ENCODE results near the gene PLXNA1.

PLXNA1 gene

GRCh38 chr3:126959136-126959920 lies 23.6 kb upstream of the PLXNA1 start:
- H3K79me2 ChIP-seq (ENCODE audit: low read length) = no peaks in the 10 kb centered on the region
- no peak overlapping the region for H3K4me2 ChIP-seq (ENCODE audit: low read length)
- H4K20me1 ChIP-seq (ENCODE audit: insufficient read depth, low read length) = 0 out of 2 replicates have a peak, but pooled peaks cover 3% of the 10 kb centered on the region
- no peak overlapping the region for H3K27ac ChIP-seq (ENCODE audit: low read length)
- no peaks in the 10 kb centered on the region for H3K9me3 ChIP-seq (ENCODE audit: insufficient read depth, low read length)
- H3K36me3 ChIP-seq (replicated peaks; ENCODE audit: low read depth, low read length) = no peaks in the 10 kb centered on the region
- H3K9ac ChIP-seq (ENCODE audit: low read length) = no peak overlapping the region
- H3K4me3 ChIP-seq (ENCODE audit: low read length) = no peak overlapping the region
- no peak overlapping the region for H2AFZ ChIP-seq (ENCODE audit: low read depth, low read length)
- TF ChIP-seq CTCF (IDR thresholded peaks at IDR 0.05; ENCODE audit: low read depth, low read length) (no peak), EZH2phosphoT487 (IDR thresholded peaks at IDR 0.05; ENCODE audit: low read depth) (no peak)
- peaks cover 10% of the 10 kb centered on the region; the same call in 1 of the 2 replicates for H3K27me3 ChIP-seq (ENCODE audit: low read depth, low read length)
- peaks cover 58% of the 10 kb centered on the region for H3K4me1 ChIP-seq (ENCODE audit: low read length)

DNA sequence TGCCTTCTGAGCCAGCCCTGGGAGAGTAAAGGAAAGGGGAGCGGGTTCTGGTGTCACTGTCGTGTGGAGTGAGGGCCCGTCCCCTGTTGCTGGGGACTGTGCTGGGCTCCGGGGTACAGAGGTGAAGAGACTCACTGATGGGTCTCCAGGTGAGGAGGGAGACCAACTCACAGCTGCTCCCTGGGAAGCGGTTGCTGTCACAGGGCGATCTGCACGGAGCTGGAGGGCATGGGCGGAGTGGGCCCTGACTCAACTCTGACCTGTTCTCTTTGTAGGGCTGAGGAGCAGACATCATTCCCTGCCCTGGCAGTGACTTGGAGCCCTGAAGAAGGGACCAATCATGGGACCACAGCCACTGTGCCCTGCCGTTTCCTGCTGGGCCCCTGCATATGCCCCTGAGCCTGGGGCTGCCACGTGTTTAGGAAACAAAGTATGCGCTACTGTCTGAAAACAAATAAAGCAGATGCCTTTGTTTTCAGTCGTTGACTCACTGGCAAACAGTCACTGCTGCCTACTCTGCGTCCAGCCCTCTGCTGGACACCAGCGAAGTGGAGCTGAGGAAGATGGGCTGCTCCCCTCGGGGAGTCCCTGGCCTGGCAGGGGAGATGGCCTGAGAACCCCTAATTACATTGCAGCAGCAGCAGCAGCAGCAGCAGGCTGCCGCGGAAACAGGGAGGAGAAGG lies 22.9 kb upstream of the PLXNA1 start:
- no peak for TF ChIP-seq CTCF (IDR thresholded peaks at IDR 0.05; ENCODE audit: low read depth, low read length)
- TF ChIP-seq EZH2phosphoT487 (IDR thresholded peaks at IDR 0.05; ENCODE audit: low read depth) = no peak
- no peaks in the 10 kb centered on the region for H4K20me1 ChIP-seq (ENCODE audit: insufficient read depth, low read length)
- no peak overlapping the region for H2AFZ ChIP-seq (ENCODE audit: low read depth, low read length)
- H3K36me3 ChIP-seq (replicated peaks; ENCODE audit: low read depth, low read length) = no peaks in the 10 kb centered on the region
- peaks cover 10% of the 10 kb centered on the region; the same call in 1 of the 2 replicates for H3K27me3 ChIP-seq (ENCODE audit: low read depth, low read length)
- no peaks in the 10 kb centered on the region for H3K9me3 ChIP-seq (ENCODE audit: insufficient read depth, low read length)
- peak overlapping the region; percentile 63; the same call in 1 of the 2 replicates for H3K4me2 ChIP-seq (ENCODE audit: low read length)
- H3K9ac ChIP-seq (ENCODE audit: low read length) = no peak overlapping the region
- H3K4me1 ChIP-seq (ENCODE audit: low read length) = peaks cover 57% of the 10 kb centered on the region
- H3K4me3 ChIP-seq (ENCODE audit: low read length) = no peak overlapping the region
- H3K79me2 ChIP-seq (ENCODE audit: low read length) = no peaks in the 10 kb centered on the region
- no peak overlapping the region for H3K27ac ChIP-seq (ENCODE audit: low read length)

GRCh38 chr3:126960604-126960995 lies 22.3 kb upstream of the PLXNA1 start:
- no peaks in the 10 kb centered on the region for H3K9me3 ChIP-seq (ENCODE audit: insufficient read depth, low read length)
- H3K27ac ChIP-seq (ENCODE audit: low read length) = no peak overlapping the region
- H3K9ac ChIP-seq (ENCODE audit: low read length) = peak overlapping the region; percentile 10; the same call in 1 of the 2 replicates
- H3K36me3 ChIP-seq (replicated peaks; ENCODE audit: low read depth, low read length) = no peaks in the 10 kb centered on the region
- no peak for TF ChIP-seq CTCF (IDR thresholded peaks at IDR 0.05; ENCODE audit: low read depth, low read length)
- TF ChIP-seq EZH2phosphoT487 (IDR thresholded peaks at IDR 0.05; ENCODE audit: low read depth) = no peak
- peaks cover 9% of the 10 kb centered on the region; the same call in 1 of the 2 replicates for H3K27me3 ChIP-seq (ENCODE audit: low read depth, low read length)
- H3K4me3 ChIP-seq (ENCODE audit: low read length) = no peak overlapping the region
- no peak overlapping the region for H2AFZ ChIP-seq (ENCODE audit: low read depth, low read length)
- no peaks in the 10 kb centered on the region for H4K20me1 ChIP-seq (ENCODE audit: insufficient read depth, low read length)
- no peaks in the 10 kb centered on the region for H3K79me2 ChIP-seq (ENCODE audit: low read length)
- peaks cover 53% of the 10 kb centered on the region for H3K4me1 ChIP-seq (ENCODE audit: low read length)
- H3K4me2 ChIP-seq (ENCODE audit: low read length) = peak overlapping the region; percentile 63

DNA sequence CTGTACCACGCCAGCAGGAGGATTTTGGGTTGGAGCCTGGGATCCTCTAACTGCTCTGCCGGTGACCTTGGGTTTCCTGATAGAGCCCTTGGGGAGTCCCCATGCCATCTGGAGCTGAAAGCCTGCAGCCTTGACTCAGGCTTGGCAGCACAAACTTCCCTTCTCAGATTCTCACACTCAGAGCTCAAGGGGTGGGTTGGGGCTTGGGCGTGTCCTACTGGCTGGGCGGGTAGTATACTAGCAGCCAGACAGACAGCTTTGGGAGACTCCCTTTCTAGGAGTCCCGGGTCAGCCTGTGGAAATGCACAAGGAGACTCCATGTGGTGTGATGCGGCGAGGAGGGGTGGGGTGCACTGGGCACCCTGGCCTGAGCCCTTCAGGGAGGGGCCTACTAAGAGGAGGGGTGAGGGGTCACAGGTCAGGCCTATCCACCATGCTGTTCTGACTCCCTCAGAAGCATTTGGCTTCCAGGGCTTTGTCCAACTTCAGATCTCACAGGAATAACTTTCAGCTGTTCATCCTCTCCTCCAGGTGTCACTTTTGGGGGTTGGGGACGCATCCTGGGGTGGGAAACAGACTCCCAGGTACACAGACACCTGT lies 21.6 kb upstream of the PLXNA1 start:
- Histone ChIP-seq H3K9me3 (ENCODE audit: insufficient read depth, low read length) (no peaks in the 10 kb centered on the region), H3K79me2 (ENCODE audit: low read length) (no peaks in the 10 kb centered on the region), H3K27ac (ENCODE audit: low read length) (no peak overlapping the region), H3K4me3 (ENCODE audit: low read length) (0 out of 2 replicates have a peak overlapping the region, but pooled peaks have one; percentile 16), H2AFZ (ENCODE audit: low read depth, low read length) (no peak overlapping the region), H3K27me3 (ENCODE audit: low read depth, low read length) (0 out of 2 replicates have a peak, but pooled peaks cover 2% of the 10 kb centered on the region), H3K36me3 (replicated peaks; ENCODE audit: low read depth, low read length) (no peaks in the 10 kb centered on the region), H3K9ac (ENCODE audit: low read length) (peak overlapping the region; percentile 10; the same call in 1 of the 2 replicates), H3K4me2 (ENCODE audit: low read length) (peak overlapping the region; percentile 63), H3K4me1 (ENCODE audit: low read length) (peaks cover 46% of the 10 kb centered on the region), H4K20me1 (ENCODE audit: insufficient read depth, low read length) (no peaks in the 10 kb centered on the region)
- no peak for TF ChIP-seq EZH2phosphoT487 (IDR thresholded peaks at IDR 0.05; ENCODE audit: low read depth)
- TF ChIP-seq CTCF (IDR thresholded peaks at IDR 0.05; ENCODE audit: low read depth, low read length) = no peak
